HG03280 (cell line): ENCODE data around the gene KRTAP3-2.
"Not testable (repeated sequence)": the region's sequence is repeated elsewhere in the genome, so short reads cannot be mapped to it uniquely, and the experiment has no call there.

Experiments used
- ATAC-seq: cut with Tn5 transposase; IDR thresholded peaks from one replicate; pipeline ENCODE4 v1.9.1; 2021; ENCODE audit warnings: mild to moderate bottlenecking, moderate library complexity; ENCODE audit not compliant: unreplicated experiment

Gene KRTAP3-2

GRCh38 chr17:40999563-40999962, at the start of gene KRTAP3-2:
KRTAP3-2 (minus strand) TSS chr17:40999906; CDS start chr17:40999853, 53 bp downstream.
- not testable (repeated sequence) for ATAC-seq

- no peak for ATAC-seq
These were observed 49.4 kb upstream of the KRTAP3-2 start for GRCh38 chr17:41049110-41049509.

- no peak for ATAC-seq
These were observed 48.7 kb upstream of the KRTAP3-2 start for GRCh38 chr17:41048441-41048840.

GRCh38 chr17:41046735-41047465, 47.2 kb upstream of the KRTAP3-2 start, which contains the start of gene KRTAP2-1:
KRTAP2-1 (minus strand) TSS chr17:41047316; CDS start chr17:41047267, 49 bp downstream.
- ATAC-seq, result not testable (repeated sequence)

DNA sequence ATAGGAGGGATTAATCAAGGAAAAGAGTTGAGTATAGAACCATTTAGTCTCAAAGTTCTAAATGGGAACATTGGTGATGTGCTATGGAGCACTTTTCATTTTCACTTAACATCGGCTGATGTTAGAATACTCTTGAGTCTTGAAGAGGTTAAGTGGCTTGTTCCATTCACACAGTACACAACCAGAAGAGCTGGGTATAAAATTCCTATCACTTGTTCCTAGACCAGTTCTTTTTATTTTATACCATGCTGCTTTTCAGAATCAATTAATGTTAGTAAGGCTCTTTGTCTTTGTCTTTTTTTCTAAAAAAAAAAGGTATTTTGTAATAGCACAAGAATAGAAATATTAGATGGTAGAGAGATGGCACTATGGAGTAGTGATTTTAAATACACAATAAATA, 43.2 kb upstream of the KRTAP3-2 start:
- no peak for ATAC-seq

- not testable (repeated sequence) for ATAC-seq
These were observed 41.3 kb upstream of the KRTAP3-2 start, which contains the start of gene KRTAP1-1 for GRCh38 chr17:41040783-41041571. KRTAP1-1 (minus strand) TSS chr17:41041450; CDS start chr17:41041397, 53 bp downstream.

- ATAC-seq, result no peak
These were observed 38.2 kb upstream of the KRTAP3-2 start for GRCh38 chr17:41037853-41038350.

DNA sequence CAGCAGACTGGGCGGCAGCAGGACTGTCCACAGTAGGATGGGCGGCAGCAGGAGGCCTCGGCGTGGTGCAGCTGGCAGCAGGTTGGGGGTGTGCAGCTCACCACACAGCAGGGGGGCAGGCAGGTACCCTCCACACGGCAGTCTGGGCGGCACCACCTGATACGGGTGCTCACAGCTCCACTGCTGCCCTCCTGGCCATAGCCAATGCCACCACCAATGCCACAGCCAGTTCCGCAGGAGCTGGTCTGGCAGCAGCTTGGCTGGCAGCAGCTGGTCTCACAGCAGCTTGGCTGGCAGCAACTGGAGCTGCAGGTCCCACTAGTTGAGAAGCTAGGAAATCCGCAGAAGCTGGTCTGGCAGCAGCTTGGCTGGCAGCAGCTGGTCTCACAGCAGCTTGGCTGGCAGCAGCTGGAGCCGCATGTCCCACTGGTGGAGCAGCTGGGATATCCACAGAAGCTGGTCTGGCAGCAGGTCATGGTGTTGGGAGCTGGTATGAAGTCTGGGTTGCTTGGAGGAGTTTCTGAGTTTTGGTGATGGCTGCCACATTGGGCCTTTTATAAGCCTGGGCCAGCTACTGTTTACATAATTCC, 34.7 kb upstream of the KRTAP3-2 start, which contains the start of gene KRTAP1-3:
Gene KRTAP1-3 (minus strand): TSS at position 529 of the 590 bp plus-strand sequence. CDS start 53 bp downstream, at position 476.
- ATAC-seq, result not testable (repeated sequence)

DNA sequence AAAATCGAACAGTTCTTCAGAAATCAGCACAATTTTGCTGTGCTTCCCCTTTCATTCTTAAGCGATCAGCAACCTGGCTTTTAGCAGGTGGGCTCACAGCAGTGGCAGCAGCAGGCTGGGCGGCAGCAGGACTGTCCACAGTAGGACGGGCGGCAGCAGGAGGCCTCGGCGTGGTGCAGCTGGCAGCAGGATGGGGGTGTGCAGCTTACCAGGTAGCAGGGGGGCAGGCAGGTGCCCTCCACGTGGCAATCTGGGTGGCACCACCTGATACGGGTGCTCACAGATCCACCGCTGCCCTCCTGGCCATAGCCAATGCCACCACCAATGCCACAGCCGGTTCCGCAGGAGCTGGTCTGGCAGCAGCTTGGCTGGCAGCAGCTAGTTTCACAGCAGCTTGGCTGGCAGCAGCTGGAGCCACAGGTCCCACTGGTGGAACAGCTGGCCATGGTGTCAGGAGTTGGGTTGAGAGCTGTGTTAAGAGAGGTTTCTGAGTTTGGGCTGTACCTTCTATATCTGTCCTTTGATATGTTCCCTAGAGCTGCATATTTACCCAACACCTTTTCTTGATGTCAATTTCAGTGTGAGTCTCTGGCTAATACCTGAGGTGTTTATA, 30.0 kb upstream of the KRTAP3-2 start, which contains the start of gene KRTAP1-4:
Gene KRTAP1-4 (minus strand): TSS at position 563 of the 613 bp plus-strand sequence. CDS start 117 bp downstream, at position 446.
- ATAC-seq, result no peak

DNA sequence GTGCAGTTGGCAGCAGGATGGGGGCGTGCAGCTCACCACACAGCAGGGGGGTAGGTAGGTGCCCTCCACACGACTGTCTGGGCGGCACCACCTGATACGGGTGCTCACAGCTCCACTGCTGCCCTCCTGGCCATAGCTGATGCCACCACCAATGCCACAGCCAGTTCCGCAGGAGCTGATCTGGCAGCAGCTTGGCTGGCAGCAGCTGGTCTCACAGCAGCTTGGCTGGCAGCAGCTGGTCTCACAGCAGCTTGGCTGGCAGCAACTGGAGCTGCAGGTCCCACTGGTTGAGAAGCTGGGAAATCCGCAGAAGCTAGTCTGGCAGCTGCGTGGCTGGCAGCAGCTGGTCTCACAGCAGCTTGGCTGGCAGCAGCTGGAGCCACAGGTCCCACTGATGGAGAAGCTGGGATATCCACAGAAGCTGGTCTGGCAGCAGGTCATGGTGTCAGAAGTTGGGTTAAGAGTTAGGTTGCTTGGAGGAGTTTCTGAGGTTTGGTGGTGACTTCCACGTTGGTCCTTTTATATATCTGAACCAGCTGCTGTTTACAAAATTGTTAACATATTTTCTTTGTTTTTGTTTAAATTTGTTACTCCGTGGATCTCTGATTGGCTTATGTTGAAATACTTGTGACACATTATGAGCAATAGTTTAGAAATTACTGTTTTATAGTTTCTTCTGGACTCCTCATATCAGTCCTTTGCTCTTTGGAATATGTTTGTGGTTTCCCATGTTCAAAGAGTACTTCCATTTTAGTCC, 27.2 kb upstream of the KRTAP3-2 start, which contains the start of gene KRTAP1-5:
Gene KRTAP1-5 (minus strand): TSS at position 494 of the 757 bp plus-strand sequence. CDS start 53 bp downstream, at position 441.
- no peak for ATAC-seq

GRCh38 chr17:41024697-41025096, 25.0 kb upstream of the KRTAP3-2 start:
- no peak for ATAC-seq

DNA sequence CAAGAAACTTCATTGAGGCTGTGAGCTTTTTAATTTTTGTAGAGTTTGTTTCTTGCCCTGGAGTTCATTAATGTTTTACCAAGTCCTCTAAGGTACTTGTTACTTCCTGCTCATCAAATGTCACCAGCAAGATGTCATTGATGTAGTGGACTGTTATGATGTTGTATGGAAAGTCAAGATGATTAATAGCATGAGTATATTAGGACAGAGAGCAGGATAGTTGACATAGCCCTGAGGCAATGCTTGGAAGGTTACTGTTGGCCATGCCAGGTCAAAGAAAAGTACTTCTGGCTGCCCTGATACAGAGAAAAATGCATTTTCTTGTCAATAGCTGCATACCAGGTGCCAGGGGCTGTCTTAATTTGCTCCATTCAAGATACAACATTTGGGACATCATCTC, 20.6 kb upstream of the KRTAP3-2 start:
- ATAC-seq, result no peak

DNA sequence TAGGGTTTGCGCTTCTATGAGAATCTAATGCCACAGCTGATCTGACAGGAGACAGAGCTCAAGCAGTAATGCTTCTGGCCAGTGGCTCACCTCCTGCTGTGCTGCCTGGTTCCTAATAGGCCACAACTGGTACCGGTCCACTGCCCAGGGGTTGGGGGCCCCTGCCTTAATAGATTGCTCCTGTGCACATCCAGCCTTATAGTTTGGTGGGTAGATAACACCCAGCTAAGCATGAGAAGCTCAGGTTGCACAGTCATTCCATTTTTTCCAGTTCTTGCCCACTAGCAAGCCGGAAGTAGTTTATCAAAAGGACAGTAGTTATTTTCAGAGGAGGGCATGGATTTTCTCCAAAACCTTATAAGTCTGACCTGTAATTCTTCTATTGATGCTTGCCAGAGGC, 19.7 kb upstream of the KRTAP3-2 start:
- ATAC-seq, result no peak

DNA sequence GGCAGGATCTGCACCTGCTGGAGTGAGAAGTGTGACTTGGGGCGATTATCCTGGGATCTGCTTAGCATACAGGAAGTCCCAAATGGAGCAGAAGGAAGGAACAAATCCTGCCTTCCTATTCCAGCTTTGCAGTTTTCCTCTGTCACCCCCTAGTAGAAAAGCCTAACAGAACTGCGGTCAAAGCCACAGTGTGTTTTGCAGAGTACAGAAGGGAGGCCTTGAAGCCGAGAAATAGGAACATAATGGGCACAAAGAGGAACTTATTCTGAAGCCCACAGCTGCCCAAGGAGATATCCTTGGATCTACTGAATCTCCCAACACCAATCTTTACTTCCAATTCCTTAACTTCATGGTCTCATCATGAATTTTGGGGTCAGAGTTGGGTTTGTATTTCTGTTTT, 18.8 kb upstream of the KRTAP3-2 start:
- no peak for ATAC-seq

DNA sequence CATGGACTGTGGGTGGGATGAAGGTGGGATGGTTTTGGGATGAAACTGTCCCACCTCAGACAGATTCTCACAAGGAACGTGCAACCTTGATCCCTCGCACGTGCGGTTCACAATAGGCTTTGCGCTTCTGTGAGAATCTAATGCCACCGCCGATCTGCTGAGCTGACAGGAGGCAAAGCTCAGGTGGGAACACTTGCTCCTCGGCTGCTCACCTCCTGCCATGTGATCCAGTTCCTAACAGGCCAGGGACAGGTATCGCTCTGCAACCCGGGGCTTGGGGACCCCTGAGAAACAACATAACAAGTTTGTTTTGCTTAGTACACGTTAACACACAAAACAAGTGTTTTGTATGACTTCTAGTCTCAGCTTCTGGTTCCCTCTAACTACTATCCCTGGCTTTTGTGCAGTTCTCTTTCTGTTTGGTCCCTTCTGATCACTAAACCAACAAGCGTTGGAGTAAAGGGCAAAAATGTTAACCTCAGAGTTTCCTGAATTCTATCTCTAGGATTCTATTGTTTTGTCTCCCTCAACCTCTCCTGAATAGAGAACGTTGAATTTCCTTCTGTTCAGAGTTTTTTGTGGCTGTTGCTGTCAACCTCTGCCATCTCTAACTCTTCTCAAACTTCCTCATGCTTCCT, 17.0 kb upstream of the KRTAP3-2 start:
- ATAC-seq, result no peak

GRCh38 chr17:41015454-41015853, 15.7 kb upstream of the KRTAP3-2 start:
- ATAC-seq, result no peak

DNA sequence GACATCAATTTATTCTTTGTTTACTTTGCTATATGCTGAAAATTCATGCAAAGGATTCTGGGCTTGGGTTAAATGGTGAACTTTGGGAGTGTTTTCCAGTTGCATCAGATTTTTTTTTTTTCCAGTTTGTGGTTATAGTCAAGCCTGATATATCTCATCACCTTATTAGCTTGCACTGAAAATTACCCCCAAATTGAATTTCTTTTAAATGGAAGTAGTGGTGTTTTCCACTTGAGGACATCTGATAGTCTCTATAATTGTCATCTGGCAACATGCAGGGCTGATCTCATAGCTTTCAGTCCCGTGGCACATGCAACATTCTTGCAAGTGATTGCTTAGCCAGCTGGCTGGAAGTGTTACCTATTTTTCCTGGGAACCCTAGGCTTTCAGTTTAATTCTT, 13.9 kb upstream of the KRTAP3-2 start:
- ATAC-seq, result no peak

DNA sequence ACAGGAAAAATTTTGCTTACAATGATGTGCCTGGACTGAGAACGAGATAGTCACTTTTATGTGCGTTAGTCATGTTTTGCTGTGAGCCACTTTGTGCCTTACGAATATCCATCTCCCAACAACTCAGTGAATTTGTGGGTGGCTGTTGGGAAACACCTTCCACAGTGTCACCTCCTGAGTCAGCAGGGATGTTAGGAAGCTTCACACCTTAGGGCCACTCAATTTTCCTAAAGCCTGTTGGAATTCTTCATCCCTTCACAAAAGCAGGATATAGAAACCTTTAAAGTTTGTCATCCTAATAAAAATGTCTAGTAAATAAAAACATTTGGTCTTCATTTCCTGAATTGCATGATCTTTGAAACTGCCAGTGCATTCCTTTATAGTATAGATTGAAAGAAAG, 13.5 kb upstream of the KRTAP3-2 start:
- ATAC-seq, result no peak
